ENCODE results near the gene TNNT3.

TNNT3 gene

GRCh38 chr11:1894759-1895158 lies 24.7 kb upstream of the TNNT3 start:
- Histone ChIP-seq H3K9ac (ENCODE audit: insufficient read length, low read depth) (no peak overlapping the region), H3K4me1 (ENCODE audit: insufficient read depth, insufficient read length) (no peaks in the 10 kb centered on the region), H3K36me3 (ENCODE audit: insufficient read depth, insufficient read length, low read length) (no peaks in the 10 kb centered on the region), H3K27me3 (ENCODE audit: insufficient read depth, insufficient read length) (peaks cover 8% of the 10 kb centered on the region), H3K4me3 (ENCODE audit: insufficient read length, low read depth) (no peak overlapping the region), H3K9me3 (ENCODE audit: insufficient read depth, low read length) (no peaks in the 10 kb centered on the region)
- no peak for DNase-seq (ENCODE audit: low read depth, low spot score)
- TF ChIP-seq SUZ12 (IDR thresholded peaks at IDR 0.05; ENCODE audit: extremely low read depth, insufficient read depth, insufficient read length) (no peak), YY1 (IDR thresholded peaks at IDR 0.05; ENCODE audit: insufficient read depth, insufficient read length) (no peak), ZNF274 (IDR thresholded peaks at IDR 0.05; ENCODE audit: low read depth, low read length) (no peak)

- TF ChIP-seq SUZ12 (IDR thresholded peaks at IDR 0.05; ENCODE audit: extremely low read depth, insufficient read depth, insufficient read length) (no peak), ZNF274 (IDR thresholded peaks at IDR 0.05; ENCODE audit: low read depth, low read length) (no peak), YY1 (IDR thresholded peaks at IDR 0.05; ENCODE audit: insufficient read depth, insufficient read length) (no peak)
- no peak overlapping the region for H3K9ac ChIP-seq (ENCODE audit: insufficient read length, low read depth)
Measured at GRCh38 chr11:1896468-1896867, 23.0 kb upstream of the TNNT3 start.

GRCh38 chr11:1896923-1897322 lies 22.6 kb upstream of the TNNT3 start:
- TF ChIP-seq ZNF274 (IDR thresholded peaks at IDR 0.05; ENCODE audit: low read depth, low read length), result no peak
- no peak for TF ChIP-seq YY1 (IDR thresholded peaks at IDR 0.05; ENCODE audit: insufficient read depth, insufficient read length)
- TF ChIP-seq SUZ12 (IDR thresholded peaks at IDR 0.05; ENCODE audit: extremely low read depth, insufficient read depth, insufficient read length), result no peak
- no peak overlapping the region for H3K4me3 ChIP-seq (ENCODE audit: insufficient read length, low read depth)
- H3K9ac ChIP-seq (ENCODE audit: insufficient read length, low read depth), result no peak overlapping the region
- H3K9me3 ChIP-seq (ENCODE audit: insufficient read depth, low read length), result no peaks in the 10 kb centered on the region
- peaks cover 8% of the 10 kb centered on the region for H3K27me3 ChIP-seq (ENCODE audit: insufficient read depth, insufficient read length)
- H3K36me3 ChIP-seq (ENCODE audit: insufficient read depth, insufficient read length, low read length), result no peaks in the 10 kb centered on the region
- no peaks in the 10 kb centered on the region for H3K4me1 ChIP-seq (ENCODE audit: insufficient read depth, insufficient read length)
- DNase-seq (ENCODE audit: low read depth, low spot score), result no peak

More at GRCh38 chr11:1896468-1896867, 23.0 kb upstream of the TNNT3 start:
- Histone ChIP-seq H3K4me3 (ENCODE audit: insufficient read length, low read depth) (no peak overlapping the region), H3K36me3 (ENCODE audit: insufficient read depth, insufficient read length, low read length) (no peaks in the 10 kb centered on the region), H3K4me1 (ENCODE audit: insufficient read depth, insufficient read length) (no peaks in the 10 kb centered on the region), H3K27me3 (ENCODE audit: insufficient read depth, insufficient read length) (peaks cover 8% of the 10 kb centered on the region), H3K9me3 (ENCODE audit: insufficient read depth, low read length) (no peaks in the 10 kb centered on the region)
- DNase-seq (ENCODE audit: low read depth, low spot score), result no peak

- no peaks in the 10 kb centered on the region for H3K4me1 ChIP-seq (ENCODE audit: insufficient read depth, insufficient read length)
- no peak for TF ChIP-seq YY1 (IDR thresholded peaks at IDR 0.05; ENCODE audit: insufficient read depth, insufficient read length)
- TF ChIP-seq ZNF274 (IDR thresholded peaks at IDR 0.05; ENCODE audit: low read depth, low read length), result no peak
- TF ChIP-seq SUZ12 (IDR thresholded peaks at IDR 0.05; ENCODE audit: extremely low read depth, insufficient read depth, insufficient read length), result no peak
Measured at GRCh38 chr11:1899090-1899489, 20.4 kb upstream of the TNNT3 start.

GRCh38 chr11:1899686-1900085 lies 19.8 kb upstream of the TNNT3 start:
- Histone ChIP-seq H3K36me3 (ENCODE audit: insufficient read depth, insufficient read length, low read length) (no peaks in the 10 kb centered on the region), H3K4me1 (ENCODE audit: insufficient read depth, insufficient read length) (no peaks in the 10 kb centered on the region)

More at GRCh38 chr11:1899090-1899489, 20.4 kb upstream of the TNNT3 start:
- no peak for DNase-seq (ENCODE audit: low read depth, low spot score)
- H3K27me3 ChIP-seq (ENCODE audit: insufficient read depth, insufficient read length), result no peaks in the 10 kb centered on the region
- H3K4me3 ChIP-seq (ENCODE audit: insufficient read length, low read depth), result no peak overlapping the region
- H3K9ac ChIP-seq (ENCODE audit: insufficient read length, low read depth), result no peak overlapping the region
- H3K9me3 ChIP-seq (ENCODE audit: insufficient read depth, low read length), result no peaks in the 10 kb centered on the region
- no peaks in the 10 kb centered on the region for H3K36me3 ChIP-seq (ENCODE audit: insufficient read depth, insufficient read length, low read length)

GRCh38 chr11:1906181-1906580 lies 13.3 kb upstream of the TNNT3 start:
- H3K4me3 ChIP-seq (ENCODE audit: insufficient read length, low read depth), result no peak overlapping the region
- H3K27me3 ChIP-seq (ENCODE audit: insufficient read depth, insufficient read length), result no peaks in the 10 kb centered on the region
- DNase-seq (ENCODE audit: low read depth, low spot score), result no peak
- H3K36me3 ChIP-seq (ENCODE audit: insufficient read depth, insufficient read length, low read length), result no peaks in the 10 kb centered on the region
- no peak overlapping the region for H3K9ac ChIP-seq (ENCODE audit: insufficient read length, low read depth)
- H3K9me3 ChIP-seq (ENCODE audit: insufficient read depth, low read length), result no peaks in the 10 kb centered on the region
- H3K4me1 ChIP-seq (ENCODE audit: insufficient read depth, insufficient read length), result no peaks in the 10 kb centered on the region
- TF ChIP-seq YY1 (IDR thresholded peaks at IDR 0.05; ENCODE audit: insufficient read depth, insufficient read length) (no peak), SUZ12 (IDR thresholded peaks at IDR 0.05; ENCODE audit: extremely low read depth, insufficient read depth, insufficient read length) (no peak), ZNF274 (IDR thresholded peaks at IDR 0.05; ENCODE audit: low read depth, low read length) (no peak)

More at GRCh38 chr11:1899686-1900085, 19.8 kb upstream of the TNNT3 start:
- Histone ChIP-seq H3K9ac (ENCODE audit: insufficient read length, low read depth) (no peak overlapping the region), H3K9me3 (ENCODE audit: insufficient read depth, low read length) (no peaks in the 10 kb centered on the region), H3K4me3 (ENCODE audit: insufficient read length, low read depth) (no peak overlapping the region), H3K27me3 (ENCODE audit: insufficient read depth, insufficient read length) (no peaks in the 10 kb centered on the region)
- no peak for DNase-seq (ENCODE audit: low read depth, low spot score)
- TF ChIP-seq SUZ12 (IDR thresholded peaks at IDR 0.05; ENCODE audit: extremely low read depth, insufficient read depth, insufficient read length) (no peak), YY1 (IDR thresholded peaks at IDR 0.05; ENCODE audit: insufficient read depth, insufficient read length) (no peak), ZNF274 (IDR thresholded peaks at IDR 0.05; ENCODE audit: low read depth, low read length) (no peak)

GRCh38 chr11:1906611-1907423 lies 12.7 kb upstream of the TNNT3 start:
- Histone ChIP-seq H3K36me3 (ENCODE audit: insufficient read depth, insufficient read length, low read length) (no peaks in the 10 kb centered on the region), H3K9ac (ENCODE audit: insufficient read length, low read depth) (no peak overlapping the region), H3K27me3 (ENCODE audit: insufficient read depth, insufficient read length) (no peaks in the 10 kb centered on the region), H3K4me3 (ENCODE audit: insufficient read length, low read depth) (no peak overlapping the region), H3K9me3 (ENCODE audit: insufficient read depth, low read length) (no peaks in the 10 kb centered on the region), H3K4me1 (ENCODE audit: insufficient read depth, insufficient read length) (no peaks in the 10 kb centered on the region)
- DNase-seq (ENCODE audit: low read depth, low spot score), result no peak
- TF ChIP-seq YY1 (IDR thresholded peaks at IDR 0.05; ENCODE audit: insufficient read depth, insufficient read length) (no peak), ZNF274 (IDR thresholded peaks at IDR 0.05; ENCODE audit: low read depth, low read length) (no peak), SUZ12 (IDR thresholded peaks at IDR 0.05; ENCODE audit: extremely low read depth, insufficient read depth, insufficient read length) (no peak)
